Measurements from ENCODE around the gene RNF44. TPM values are rescaled to one million over a fixed set of nuclear protein-coding genes. Genes with fewer than 3 reads are reported as not detected.

RNF44 gene
- total and polyA plus RNA-seq, 2 of the 13 experiments (the other 11 are each of a cell fraction or from before 2014, with no cell fraction given) = 9.2 to 16.8 TPM

- TF ChIP-seq ZNF782 (CRISPR knock-in tag; IDR thresholded peaks at IDR 0.05; ENCODE audit: borderline replicate concordance) (peak; percentile 94; the same call in 1 of the 2 replicates), RXRA (CRISPR knock-in tag; IDR thresholded peaks at IDR 0.05) (peak; percentile 45; the same call in 1 of the 2 replicates), ZBTB7A (CRISPR knock-in tag; IDR thresholded peaks at IDR 0.05) (peak; percentile 61), GFI1 (CRISPR knock-in tag; IDR thresholded peaks at IDR 0.05; ENCODE audit: borderline replicate concordance) (no peak), NR3C1 (CRISPR knock-in tag; IDR thresholded peaks at IDR 0.05) (no peak), ZNF33B (CRISPR knock-in tag; IDR thresholded peaks at IDR 0.05) (no peak), ZNF432 (CRISPR knock-in tag; IDR thresholded peaks at IDR 0.05; ENCODE audit: borderline replicate concordance) (no peak), TGIF2 (CRISPR knock-in tag; IDR thresholded peaks at IDR 0.05) (peak; percentile 17; the same call in 1 of the 2 replicates), HNF1B (CRISPR knock-in tag; IDR thresholded peaks at IDR 0.05) (peak; percentile 98), PHF21A (CRISPR knock-in tag; IDR thresholded peaks at IDR 0.05) (0 out of 2 replicates have a peak, but pooled peaks have one; percentile 42), POLR2G (IDR thresholded peaks at IDR 0.05; ENCODE audit: low read depth, low read length) (peak; percentile 80), ZMYM4 (CRISPR knock-in tag; IDR thresholded peaks at IDR 0.05) (peak; percentile 58; the same call in 1 of the 2 replicates), ZNF383 (CRISPR knock-in tag; IDR thresholded peaks at IDR 0.05; ENCODE audit: borderline replicate concordance) (0 out of 2 replicates have a peak, but pooled peaks have one; percentile 67), DMAP1 (CRISPR knock-in tag; IDR thresholded peaks at IDR 0.05) (0 out of 2 replicates have a peak, but pooled peaks have one; percentile 9), SALL2 (CRISPR knock-in tag; IDR thresholded peaks at IDR 0.05) (0 out of 2 replicates have a peak, but pooled peaks have one; percentile 44), POLR2AphosphoS5 (IDR thresholded peaks at IDR 0.05; ENCODE audit: low read depth, low read length) (peak; percentile 55; the same call in 1 of the 2 replicates), GABPB1 (CRISPR knock-in tag; IDR thresholded peaks at IDR 0.05) (peak; percentile 55; the same call in 1 of the 2 replicates), HMGXB4 (CRISPR knock-in tag; IDR thresholded peaks at IDR 0.05; ENCODE audit: borderline replicate concordance in 1 of 2, low read depth in 1 of 2) (peak in 1 of 2 experiments; percentile 29; a peak in 1 of 4 replicates)
- TF ChIP-seq, protein P1, sequence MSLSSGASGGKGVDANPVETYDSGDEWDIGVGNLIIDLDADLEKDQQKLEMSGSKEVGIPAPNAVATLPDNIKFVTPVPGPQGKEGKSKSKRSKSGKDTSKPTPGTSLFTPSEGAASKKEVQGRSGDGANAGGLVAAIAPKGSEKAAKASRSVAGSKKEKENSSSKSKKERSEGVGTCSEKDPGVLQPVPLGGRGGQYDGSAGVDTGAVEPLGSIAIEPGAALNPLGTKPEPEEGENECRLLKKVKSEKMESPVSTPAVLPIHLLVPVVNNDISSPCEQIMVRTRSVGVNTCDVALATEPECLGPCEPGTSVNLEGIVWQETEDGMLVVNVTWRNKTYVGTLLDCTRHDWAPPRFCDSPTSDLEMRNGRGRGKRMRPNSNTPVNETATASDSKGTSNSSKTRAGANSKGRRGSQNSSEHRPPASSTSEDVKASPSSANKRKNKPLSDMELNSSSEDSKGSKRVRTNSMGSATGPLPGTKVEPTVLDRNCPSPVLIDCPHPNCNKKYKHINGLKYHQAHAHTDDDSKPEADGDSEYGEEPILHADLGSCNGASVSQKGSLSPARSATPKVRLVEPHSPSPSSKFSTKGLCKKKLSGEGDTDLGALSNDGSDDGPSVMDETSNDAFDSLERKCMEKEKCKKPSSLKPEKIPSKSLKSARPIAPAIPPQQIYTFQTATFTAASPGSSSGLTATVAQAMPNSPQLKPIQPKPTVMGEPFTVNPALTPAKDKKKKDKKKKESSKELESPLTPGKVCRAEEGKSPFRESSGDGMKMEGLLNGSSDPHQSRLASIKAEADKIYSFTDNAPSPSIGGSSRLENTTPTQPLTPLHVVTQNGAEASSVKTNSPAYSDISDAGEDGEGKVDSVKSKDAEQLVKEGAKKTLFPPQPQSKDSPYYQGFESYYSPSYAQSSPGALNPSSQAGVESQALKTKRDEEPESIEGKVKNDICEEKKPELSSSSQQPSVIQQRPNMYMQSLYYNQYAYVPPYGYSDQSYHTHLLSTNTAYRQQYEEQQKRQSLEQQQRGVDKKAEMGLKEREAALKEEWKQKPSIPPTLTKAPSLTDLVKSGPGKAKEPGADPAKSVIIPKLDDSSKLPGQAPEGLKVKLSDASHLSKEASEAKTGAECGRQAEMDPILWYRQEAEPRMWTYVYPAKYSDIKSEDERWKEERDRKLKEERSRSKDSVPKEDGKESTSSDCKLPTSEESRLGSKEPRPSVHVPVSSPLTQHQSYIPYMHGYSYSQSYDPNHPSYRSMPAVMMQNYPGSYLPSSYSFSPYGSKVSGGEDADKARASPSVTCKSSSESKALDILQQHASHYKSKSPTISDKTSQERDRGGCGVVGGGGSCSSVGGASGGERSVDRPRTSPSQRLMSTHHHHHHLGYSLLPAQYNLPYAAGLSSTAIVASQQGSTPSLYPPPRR (CRISPR knock-in tag; IDR thresholded peaks at IDR 0.05; ENCODE audit: borderline replicate concordance) = peak; percentile 29; the same call in 1 of the 2 replicates
- TF ChIP-seq, protein P2, sequence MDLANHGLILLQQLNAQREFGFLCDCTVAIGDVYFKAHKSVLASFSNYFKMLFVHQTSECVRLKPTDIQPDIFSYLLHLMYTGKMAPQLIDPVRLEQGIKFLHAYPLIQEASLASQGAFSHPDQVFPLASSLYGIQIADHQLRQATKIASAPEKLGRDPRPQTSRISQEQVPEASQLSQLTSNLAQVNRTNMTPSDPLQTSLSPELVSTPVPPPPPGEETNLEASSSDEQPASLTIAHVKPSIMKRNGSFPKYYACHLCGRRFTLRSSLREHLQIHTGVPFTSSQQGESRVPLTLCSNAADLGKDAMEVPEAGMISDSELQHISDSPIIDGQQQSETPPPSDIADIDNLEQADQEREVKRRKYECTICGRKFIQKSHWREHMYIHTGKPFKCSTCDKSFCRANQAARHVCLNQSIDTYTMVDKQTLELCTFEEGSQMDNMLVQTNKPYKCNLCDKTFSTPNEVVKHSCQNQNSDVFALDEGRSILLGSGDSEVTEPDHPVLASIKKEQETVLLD (CRISPR knock-in tag; IDR thresholded peaks at IDR 0.05; ENCODE audit: low read depth) = no peak
These were observed 11.8 kb upstream of the RNF44 start, which contains the start of gene CDHR2 (continued) for GRCh38 chr5:176548967-176549444.

Data from HepG2 (cell line).